H7 (cell line): ENCODE results near the gene AHSP. TPM values are rescaled to one million over a fixed set of nuclear protein-coding genes. Genes with fewer than 3 reads are reported as not detected.
A peak's percentile ranks its signal among the peaks of the same experiment; 100 is the strongest.
"Not testable (repeated sequence)": the region's sequence is repeated elsewhere in the genome, so short reads cannot be mapped to it uniquely, and the experiment has no call there.

Experiments used
- DNase-seq: peaks from one replicate; pipeline ENCODE4 v3.0.0; 2012
- H3K27me3 ChIP-seq: 2 replicates; pipeline ENCODE4 v1.6.0; 2011; ENCODE audit warnings: mild to moderate bottlenecking, low read length; ENCODE audit not compliant: control insufficient read depth, insufficient read depth
- H3K36me3 ChIP-seq: replicated peaks from 2 replicates; pipeline ENCODE4 v1.5.1; 2011; ENCODE audit warnings: low read length; ENCODE audit not compliant: control insufficient read depth, insufficient read depth
- H3K4me3 ChIP-seq: 2 replicates; pipeline ENCODE4 v1.5.1; 2011; ENCODE audit warnings: low read depth, mild to moderate bottlenecking, control low read depth, low read length, moderate library complexity; ENCODE audit not compliant: insufficient read depth
- total RNA-seq: library from RNA; depleted of rRNA; stranded (reverse); fragments of >200 nt; shearing (Covaris generic); gene quantifications from 2 replicates; pipeline ENCODE4 v1.2.3, GENCODE V29; 2014

The AHSP gene
- total RNA-seq, 1 experiment from 2014 or later, result 0.62 TPM

- peaks cover 6% of the 10 kb centered on the region for H3K36me3 ChIP-seq
- no peak for DNase-seq
- no peak overlapping the region for H3K4me3 ChIP-seq
- H3K27me3 ChIP-seq, result peaks cover 48% of the 10 kb centered on the region
These were observed 37.8 kb upstream of the AHSP start for GRCh38 chr16:31489616-31490584.

GRCh38 chr16:31491778-31492418 lies 35.8 kb upstream of the AHSP start:
- peaks cover 30% of the 10 kb centered on the region for H3K27me3 ChIP-seq
- H3K36me3 ChIP-seq, result peaks cover 13% of the 10 kb centered on the region
- no peak overlapping the region for H3K4me3 ChIP-seq
- DNase-seq, result no peak

- peaks cover 13% of the 10 kb centered on the region for H3K36me3 ChIP-seq
- DNase-seq, result no peak
- H3K4me3 ChIP-seq, result no peak overlapping the region
- H3K27me3 ChIP-seq, result peaks cover 13% of the 10 kb centered on the region
These were observed 34.1 kb upstream of the AHSP start for GRCh38 chr16:31493506-31494125.

GRCh38 chr16:31496670-31497069 lies 31.0 kb upstream of the AHSP start:
- H3K27me3 ChIP-seq, result no peaks in the 10 kb centered on the region
- H3K36me3 ChIP-seq, result peaks cover 19% of the 10 kb centered on the region
- no peak overlapping the region for H3K4me3 ChIP-seq
- no peak for DNase-seq

GRCh38 chr16:31498493-31498892 lies 29.2 kb upstream of the AHSP start:
- no peaks in the 10 kb centered on the region for H3K27me3 ChIP-seq
- DNase-seq, result no peak
- H3K36me3 ChIP-seq, result peaks cover 13% of the 10 kb centered on the region
- no peak overlapping the region for H3K4me3 ChIP-seq

GRCh38 chr16:31499928-31500327 lies 27.8 kb upstream of the AHSP start:
- DNase-seq, result no peak
- H3K36me3 ChIP-seq, result peaks cover 13% of the 10 kb centered on the region
- H3K27me3 ChIP-seq, result no peaks in the 10 kb centered on the region
- no peak overlapping the region for H3K4me3 ChIP-seq

- peak; percentile 53 for DNase-seq
- Histone ChIP-seq H3K27me3 (no peaks in the 10 kb centered on the region), H3K36me3 (peaks cover 7% of the 10 kb centered on the region), H3K4me3 (no peak overlapping the region)
These were observed 26.3 kb upstream of the AHSP start for GRCh38 chr16:31501226-31501965.

- Histone ChIP-seq H3K36me3 (peaks cover 6% of the 10 kb centered on the region), H3K27me3 (no peaks in the 10 kb centered on the region), H3K4me3 (no peak overlapping the region)
- no peak for DNase-seq
These were observed 25.7 kb upstream of the AHSP start for GRCh38 chr16:31501966-31502348.

- Histone ChIP-seq H3K36me3 (peaks cover 6% of the 10 kb centered on the region), H3K27me3 (no peaks in the 10 kb centered on the region), H3K4me3 (no peak overlapping the region)
- no peak for DNase-seq
These were observed 24.7 kb upstream of the AHSP start for GRCh38 chr16:31502981-31503380.

GRCh38 chr16:31503555-31503954 lies 24.1 kb upstream of the AHSP start:
- not testable (repeated sequence) for DNase-seq

GRCh38 chr16:31504159-31504558 lies 23.5 kb upstream of the AHSP start:
- Histone ChIP-seq H3K36me3 (peaks cover 3% of the 10 kb centered on the region), H3K4me3 (no peak overlapping the region), H3K27me3 (no peaks in the 10 kb centered on the region)
- no peak for DNase-seq

More at GRCh38 chr16:31503555-31503954, 24.1 kb upstream of the AHSP start:
- not testable (repeated sequence) for H3K27me3 ChIP-seq, H3K4me3 ChIP-seq, H3K36me3 ChIP-seq

- Histone ChIP-seq H3K36me3 (no peaks in the 10 kb centered on the region; the same call in 1 of the 2 replicates), H3K27me3 (no peaks in the 10 kb centered on the region), H3K4me3 (no peak overlapping the region)
- no peak for DNase-seq
These were observed 22.2 kb upstream of the AHSP start for GRCh38 chr16:31505483-31505882.

GRCh38 chr16:31507617-31507928 lies 20.1 kb upstream of the AHSP start:
- no peak for DNase-seq
- Histone ChIP-seq H3K4me3 (peak overlapping the region; percentile 94), H3K36me3 (no peaks in the 10 kb centered on the region), H3K27me3 (no peaks in the 10 kb centered on the region)

- H3K27me3 ChIP-seq, result no peaks in the 10 kb centered on the region
- peak; percentile 95 for DNase-seq
- no peaks in the 10 kb centered on the region for H3K36me3 ChIP-seq
- H3K4me3 ChIP-seq, result peak within 1 kb of the TSS; percentile 94
These were observed 19.6 kb upstream of the AHSP start, which contains the start of gene RUSF1 for GRCh38 chr16:31507929-31508705. RUSF1 (minus strand) TSS chr16:31508391; CDS start chr16:31508373, 18 bp downstream.
